B cell (primary cell): ENCODE results near the gene TRRAP.

Source experiments
- CTCF ChIP-seq: fragments of 200-600 bp; IDR thresholded peaks from one replicate; pipeline ENCODE4 v1.8.0; 2022; ENCODE audit warnings: antibody characterized with exemption, mild to moderate bottlenecking
- EZH2 ChIP-seq: IDR thresholded peaks from 2 replicates; pipeline ENCODE4 v1.6.1; 2012; ENCODE audit warnings: borderline replicate concordance, low read depth, mild to moderate bottlenecking, moderate library complexity, low read length; ENCODE audit not compliant: insufficient read depth, poor library complexity, severe bottlenecking

GRCh38 chr7:98855610-98856422 is 22.5 kb upstream of the TRRAP start:
- TF ChIP-seq CTCF (no peak), EZH2 (no peak)
